A549 (cell line): Measurements from ENCODE around the gene POLR2C.

Source experiments
- BHLHE40 ChIP-seq: IDR thresholded peaks from 2 replicates; pipeline ENCODE4 v1.6.1; 2012; ENCODE audit warnings: low read depth, low read length, inconsistent platforms
- CBX8 ChIP-seq: fragments of 200-600 bp; sonication (generic); IDR thresholded peaks from 2 replicates; pipeline ENCODE4 v1.6.1; 2016
- EP300 ChIP-seq, 2 experiments: fragments of >200 bp; sonication (Bioruptor Twin); formaldehyde crosslinking; IDR thresholded peaks; 2 replicates in 1 of 2; 3 replicates in 1 of 2; pipeline ENCODE4 v1.6.1; 2016 to 2017
- FOXS1 ChIP-seq: fragments of 250-450 bp; sonication (Bioruptor Pico); IDR thresholded peaks from 2 replicates; pipeline ENCODE4 v1.5.0; 2020; ENCODE audit warnings: mild to moderate bottlenecking, moderate library complexity
- MAX ChIP-seq: IDR thresholded peaks from 2 replicates; pipeline ENCODE4 v1.6.1; 2012
- POLR2A ChIP-seq: IDR thresholded peaks from 2 replicates; pipeline ENCODE4 v1.6.1; 2012; ENCODE audit warnings: mild to moderate bottlenecking, low read length
- RFX5 ChIP-seq: fragments of 450-650 bp; IDR thresholded peaks from 2 replicates; pipeline ENCODE4 v1.7.1; 2014; ENCODE audit warnings: antibody characterized with exemption, mild to moderate bottlenecking, moderate library complexity
- TFCP2L1 ChIP-seq: fragments of 250-450 bp; sonication (Bioruptor Pico); IDR thresholded peaks from 2 replicates; pipeline ENCODE4 v1.5.0; 2021; ENCODE audit warnings: mild to moderate bottlenecking
- TF ChIP-seq, protein P1 (sequence below): fragments of >200 bp; sonication (Bioruptor Twin); formaldehyde crosslinking; IDR thresholded peaks from 3 replicates; pipeline ENCODE4 v1.5.1; 2016
- TF ChIP-seq, protein P2 (sequence below): fragments of 450-650 bp; IDR thresholded peaks from 2 replicates; pipeline ENCODE4 v1.6.1; 2014; ENCODE audit warnings: antibody characterized with exemption

- TF ChIP-seq, protein P1, sequence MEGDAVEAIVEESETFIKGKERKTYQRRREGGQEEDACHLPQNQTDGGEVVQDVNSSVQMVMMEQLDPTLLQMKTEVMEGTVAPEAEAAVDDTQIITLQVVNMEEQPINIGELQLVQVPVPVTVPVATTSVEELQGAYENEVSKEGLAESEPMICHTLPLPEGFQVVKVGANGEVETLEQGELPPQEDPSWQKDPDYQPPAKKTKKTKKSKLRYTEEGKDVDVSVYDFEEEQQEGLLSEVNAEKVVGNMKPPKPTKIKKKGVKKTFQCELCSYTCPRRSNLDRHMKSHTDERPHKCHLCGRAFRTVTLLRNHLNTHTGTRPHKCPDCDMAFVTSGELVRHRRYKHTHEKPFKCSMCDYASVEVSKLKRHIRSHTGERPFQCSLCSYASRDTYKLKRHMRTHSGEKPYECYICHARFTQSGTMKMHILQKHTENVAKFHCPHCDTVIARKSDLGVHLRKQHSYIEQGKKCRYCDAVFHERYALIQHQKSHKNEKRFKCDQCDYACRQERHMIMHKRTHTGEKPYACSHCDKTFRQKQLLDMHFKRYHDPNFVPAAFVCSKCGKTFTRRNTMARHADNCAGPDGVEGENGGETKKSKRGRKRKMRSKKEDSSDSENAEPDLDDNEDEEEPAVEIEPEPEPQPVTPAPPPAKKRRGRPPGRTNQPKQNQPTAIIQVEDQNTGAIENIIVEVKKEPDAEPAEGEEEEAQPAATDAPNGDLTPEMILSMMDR, result no peak
- TF ChIP-seq BHLHE40, result no peak
- TF ChIP-seq RFX5, result no peak
- no peak for TF ChIP-seq TFCP2L1
- TF ChIP-seq POLR2A, result no peak
- TF ChIP-seq CBX8, result no peak
- no peak for TF ChIP-seq EP300 (IDR thresholded peaks at IDR 0.05)
- TF ChIP-seq FOXS1 (CRISPR knock-in tag), result no peak
- TF ChIP-seq, protein P2, sequence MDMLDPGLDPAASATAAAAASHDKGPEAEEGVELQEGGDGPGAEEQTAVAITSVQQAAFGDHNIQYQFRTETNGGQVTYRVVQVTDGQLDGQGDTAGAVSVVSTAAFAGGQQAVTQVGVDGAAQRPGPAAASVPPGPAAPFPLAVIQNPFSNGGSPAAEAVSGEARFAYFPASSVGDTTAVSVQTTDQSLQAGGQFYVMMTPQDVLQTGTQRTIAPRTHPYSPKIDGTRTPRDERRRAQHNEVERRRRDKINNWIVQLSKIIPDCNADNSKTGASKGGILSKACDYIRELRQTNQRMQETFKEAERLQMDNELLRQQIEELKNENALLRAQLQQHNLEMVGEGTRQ, result no peak
- TF ChIP-seq MAX, result no peak
Measured at GRCh38 chr16:57471209-57471608, 8.7 kb downstream of the POLR2C start.
